Activated CD8-positive, alpha-beta memory T cell treated with anti-CD3 and anti-CD28 coated beads, Interleukin-2, amount 10 ng/mL, durations not matched to agents 7 days and 5 days (primary cell): ENCODE measurements around the gene CDK17. TPM values are rescaled to one million over a fixed set of nuclear protein-coding genes. Genes with fewer than 3 reads are reported as not detected.

Experiments
- ATAC-seq: fragments of 150-1000 bp; cut with Tn5 transposase; one replicate; pipeline ENCODE4 v1.10.0; 2021; ENCODE audit warnings: moderate library complexity
- CTCF ChIA-PET: fragments of 350-600 bp; sonication (Branson Sonifier 250); formaldehyde crosslinking; loops from one replicate; lab custom pipeline; 2021; ENCODE audit warnings: antibody characterized with exemption; lab: Charles Lee
- DNase-seq: peaks from one replicate; pipeline ENCODE4 v3.0.0-alpha.2; 2020
- H3K27ac Mint-ChIP-seq: one replicate; pipeline ENCODE4 v1.8.0; 2021; ENCODE audit warnings: mild to moderate bottlenecking, mixed read lengths
- H3K27me3 Mint-ChIP-seq: one replicate; pipeline ENCODE4 v1.8.0; 2021; ENCODE audit warnings: mixed read lengths
- H3K36me3 Mint-ChIP-seq: one replicate; pipeline ENCODE4 v1.8.0; 2021; ENCODE audit warnings: mild to moderate bottlenecking, mixed read lengths
- H3K4me1 Mint-ChIP-seq: one replicate; pipeline ENCODE4 v1.8.0; 2021; ENCODE audit warnings: mixed read lengths
- H3K4me3 Mint-ChIP-seq: one replicate; pipeline ENCODE4 v1.8.0; 2021; ENCODE audit warnings: mild to moderate bottlenecking, moderate library complexity, mixed read lengths
- H3K9me3 Mint-ChIP-seq: one replicate; pipeline ENCODE4 v1.8.0; 2022; ENCODE audit warnings: low read depth, mixed read lengths
- total RNA-seq, 2 experiments: library from RNA; stranded (reverse); gene quantifications; one replicate each; pipeline ENCODE4 v1.2.3, GENCODE V29; 2021

Gene CDK17
- total RNA-seq, 2 experiments from 2014 or later: 32.7 to 46.9 TPM

GRCh38 chr12:96375841-96376604 lies 24.2 kb downstream of the CDK17 start:
- ATAC-seq (no peak), DNase-seq (no peak)
- no peaks in the 10 kb centered on the region for H3K9me3 Mint-ChIP-seq
- peak overlapping the region; percentile 19 for H3K27ac Mint-ChIP-seq
- CTCF ChIA-PET: interaction anchor here (0.6 to 3.6 kb wide), 2 partner anchors 23 to 830 kb away, joined by 3 to 13 read pairs; partner anchors contain the start of gene CDK17
- H3K27me3 Mint-ChIP-seq: no peaks in the 10 kb centered on the region
- H3K36me3 Mint-ChIP-seq: peaks cover 20% of the 10 kb centered on the region
- H3K4me1 Mint-ChIP-seq: peaks cover 66% of the 10 kb centered on the region
- no peak overlapping the region for H3K4me3 Mint-ChIP-seq

GRCh38 chr12:96375170-96375569 lies 25.1 kb downstream of the CDK17 start:
- H3K27me3 Mint-ChIP-seq: no peaks in the 10 kb centered on the region
- no peak overlapping the region for H3K27ac Mint-ChIP-seq
- ATAC-seq (no peak), DNase-seq (no peak)
- CTCF ChIA-PET: interaction anchor here (0.6 to 3.6 kb wide), 2 partner anchors 24 to 829 kb away, joined by 3 to 13 read pairs; partner anchors contain the start of gene CDK17
- H3K36me3 Mint-ChIP-seq: peaks cover 20% of the 10 kb centered on the region
- H3K4me1 Mint-ChIP-seq: peaks cover 60% of the 10 kb centered on the region
- H3K9me3 Mint-ChIP-seq: no peaks in the 10 kb centered on the region
- no peak overlapping the region for H3K4me3 Mint-ChIP-seq

- H3K27me3 Mint-ChIP-seq: no peaks in the 10 kb centered on the region
- no peak overlapping the region for H3K27ac Mint-ChIP-seq
- no peak for ATAC-seq
- H3K4me1 Mint-ChIP-seq: peaks cover 54% of the 10 kb centered on the region
- CTCF ChIA-PET: interaction anchor here (0.5 to 1.6 kb wide), 2 partner anchors 17 to 273 kb away, joined by 3 to 4 read pairs; no protein-coding TSS in a partner anchor
- H3K36me3 Mint-ChIP-seq: peaks cover 22% of the 10 kb centered on the region
- no peaks in the 10 kb centered on the region for H3K9me3 Mint-ChIP-seq
- H3K4me3 Mint-ChIP-seq: no peak overlapping the region
- no peak for DNase-seq
These were observed 28.2 kb downstream of the CDK17 start for GRCh38 chr12:96371790-96372699.

- Mint-ChIP-seq H3K27ac (no peak overlapping the region), H3K36me3 (peaks cover 25% of the 10 kb centered on the region), H3K4me1 (peaks cover 49% of the 10 kb centered on the region), H3K27me3 (no peaks in the 10 kb centered on the region), H3K4me3 (no peak overlapping the region), H3K9me3 (no peaks in the 10 kb centered on the region)
- ATAC-seq: no peak
- DNase-seq: no peak
- CTCF ChIA-PET: interaction anchor here (1.6 kb wide), 1 partner anchor 17 kb away, joined by 3 read pairs; no protein-coding TSS in a partner anchor
These were observed 29.0 kb downstream of the CDK17 start for GRCh38 chr12:96371138-96371789.

- H3K27me3 Mint-ChIP-seq: no peaks in the 10 kb centered on the region
- CTCF ChIA-PET: interaction anchor here (1.9 kb wide), 1 partner anchor 21 kb away, joined by 6 read pairs; no protein-coding TSS in a partner anchor
These were observed 31.6 kb downstream of the CDK17 start for GRCh38 chr12:96368687-96369086.

GRCh38 chr12:96368233-96368632 lies 32.0 kb downstream of the CDK17 start:
- CTCF ChIA-PET: interaction anchor here (1.9 kb wide), 1 partner anchor 21 kb away, joined by 6 read pairs; no protein-coding TSS in a partner anchor
- Mint-ChIP-seq H3K9me3 (no peaks in the 10 kb centered on the region), H3K36me3 (peaks cover 28% of the 10 kb centered on the region), H3K27ac (no peak overlapping the region), H3K4me1 (peaks cover 34% of the 10 kb centered on the region), H3K4me3 (no peak overlapping the region), H3K27me3 (no peaks in the 10 kb centered on the region)
- no peak for DNase-seq
- ATAC-seq: no peak

More at GRCh38 chr12:96368687-96369086, 31.6 kb downstream of the CDK17 start:
- ATAC-seq (no peak), DNase-seq (no peak)
- H3K27ac Mint-ChIP-seq: no peak overlapping the region
- no peaks in the 10 kb centered on the region for H3K9me3 Mint-ChIP-seq
- H3K4me3 Mint-ChIP-seq: no peak overlapping the region
- peaks cover 35% of the 10 kb centered on the region for H3K4me1 Mint-ChIP-seq
- H3K36me3 Mint-ChIP-seq: peaks cover 28% of the 10 kb centered on the region

GRCh38 chr12:96366381-96366654 lies 33.9 kb downstream of the CDK17 start:
- DNase-seq: no peak
- H3K4me3 Mint-ChIP-seq: no peak overlapping the region
- CTCF ChIA-PET: no interaction called here
- H3K27ac Mint-ChIP-seq: no peak overlapping the region
- H3K27me3 Mint-ChIP-seq: no peaks in the 10 kb centered on the region
- peaks cover 26% of the 10 kb centered on the region for H3K4me1 Mint-ChIP-seq
- no peak for ATAC-seq
- peaks cover 23% of the 10 kb centered on the region for H3K36me3 Mint-ChIP-seq
- H3K9me3 Mint-ChIP-seq: no peaks in the 10 kb centered on the region

- Mint-ChIP-seq H3K4me1 (peaks cover 25% of the 10 kb centered on the region), H3K27ac (no peak overlapping the region), H3K9me3 (no peaks in the 10 kb centered on the region), H3K27me3 (no peaks in the 10 kb centered on the region), H3K36me3 (peaks cover 19% of the 10 kb centered on the region), H3K4me3 (no peak overlapping the region)
- CTCF ChIA-PET: interaction anchor here (1.3 kb wide), 1 partner anchor 131 kb away, joined by 3 read pairs; no protein-coding TSS in a partner anchor
- ATAC-seq (no peak), DNase-seq (no peak)
These were observed 34.4 kb downstream of the CDK17 start for GRCh38 chr12:96365604-96366380.

GRCh38 chr12:96364092-96364700 lies 36.0 kb downstream of the CDK17 start:
- Mint-ChIP-seq H3K4me3 (no peak overlapping the region), H3K9me3 (no peaks in the 10 kb centered on the region), H3K27ac (no peak overlapping the region), H3K27me3 (no peaks in the 10 kb centered on the region), H3K36me3 (peaks cover 13% of the 10 kb centered on the region), H3K4me1 (peaks cover 22% of the 10 kb centered on the region)
- CTCF ChIA-PET: interaction anchor here (1.3 kb wide), 1 partner anchor 133 kb away, joined by 3 read pairs; no protein-coding TSS in a partner anchor
- no peak for ATAC-seq
- no peak for DNase-seq

- Mint-ChIP-seq H3K36me3 (peaks cover 5% of the 10 kb centered on the region), H3K27ac (no peak overlapping the region), H3K9me3 (no peaks in the 10 kb centered on the region), H3K4me3 (no peak overlapping the region), H3K4me1 (peaks cover 17% of the 10 kb centered on the region), H3K27me3 (no peaks in the 10 kb centered on the region)
- CTCF ChIA-PET: interaction anchor here (1.0 kb wide), 2 partner anchors 19 to 156 kb away, joined by 3 read pairs; no protein-coding TSS in a partner anchor
- ATAC-seq (no peak), DNase-seq (no peak)
These were observed 39.2 kb downstream of the CDK17 start for GRCh38 chr12:96361074-96361473.

GRCh38 chr12:96360550-96360949 lies 39.7 kb downstream of the CDK17 start:
- CTCF ChIA-PET: interaction anchor here (1.0 kb wide), 2 partner anchors 20 to 156 kb away, joined by 3 read pairs; no protein-coding TSS in a partner anchor
- H3K4me1 Mint-ChIP-seq: peaks cover 17% of the 10 kb centered on the region

GRCh38 chr12:96359328-96359727 lies 40.9 kb downstream of the CDK17 start:
- Mint-ChIP-seq H3K27me3 (no peaks in the 10 kb centered on the region), H3K36me3 (peaks cover 1% of the 10 kb centered on the region), H3K4me3 (no peak overlapping the region), H3K27ac (no peak overlapping the region), H3K9me3 (no peaks in the 10 kb centered on the region), H3K4me1 (peaks cover 16% of the 10 kb centered on the region)
- ATAC-seq (no peak), DNase-seq (no peak)
- CTCF ChIA-PET: no interaction called here

More at GRCh38 chr12:96360550-96360949, 39.7 kb downstream of the CDK17 start:
- Mint-ChIP-seq H3K4me3 (no peak overlapping the region), H3K27ac (no peak overlapping the region), H3K27me3 (no peaks in the 10 kb centered on the region), H3K36me3 (peaks cover 5% of the 10 kb centered on the region), H3K9me3 (no peaks in the 10 kb centered on the region)
- DNase-seq (no peak), ATAC-seq (no peak)
